Adrenal gland (tissue), 5 donors: Measurements from ENCODE around the gene SEC61A2.

Experiments used
- POLR2A ChIP-seq, 2 donors: fragments of 450-650 bp; IDR thresholded peaks; one replicate each; pipeline ENCODE4 v1.6.1; 2017; ENCODE audit warnings: antibody characterized with exemption in 2 of 2, mild to moderate bottlenecking in 2 of 2, moderate library complexity in 1 of 2
- TF ChIP-seq, protein P1 (sequence below), 6 experiments: fragments of 450-650 bp in 4 of 6; fragments of 200-600 bp in 2 of 6; sonication (generic) in 1 of 6; IDR thresholded peaks; 1 replicate in 5 of 6; 2 replicates in 1 of 6; pipeline versions ENCODE4 v1.5.1 to v1.8.0; 2016 to 2021; ENCODE audit warnings: antibody characterized with exemption in 6 of 6, mild to moderate bottlenecking in 2 of 6, moderate library complexity in 1 of 6
- donor health status: DM: no; HTN: no; CAD: no.

DNA sequence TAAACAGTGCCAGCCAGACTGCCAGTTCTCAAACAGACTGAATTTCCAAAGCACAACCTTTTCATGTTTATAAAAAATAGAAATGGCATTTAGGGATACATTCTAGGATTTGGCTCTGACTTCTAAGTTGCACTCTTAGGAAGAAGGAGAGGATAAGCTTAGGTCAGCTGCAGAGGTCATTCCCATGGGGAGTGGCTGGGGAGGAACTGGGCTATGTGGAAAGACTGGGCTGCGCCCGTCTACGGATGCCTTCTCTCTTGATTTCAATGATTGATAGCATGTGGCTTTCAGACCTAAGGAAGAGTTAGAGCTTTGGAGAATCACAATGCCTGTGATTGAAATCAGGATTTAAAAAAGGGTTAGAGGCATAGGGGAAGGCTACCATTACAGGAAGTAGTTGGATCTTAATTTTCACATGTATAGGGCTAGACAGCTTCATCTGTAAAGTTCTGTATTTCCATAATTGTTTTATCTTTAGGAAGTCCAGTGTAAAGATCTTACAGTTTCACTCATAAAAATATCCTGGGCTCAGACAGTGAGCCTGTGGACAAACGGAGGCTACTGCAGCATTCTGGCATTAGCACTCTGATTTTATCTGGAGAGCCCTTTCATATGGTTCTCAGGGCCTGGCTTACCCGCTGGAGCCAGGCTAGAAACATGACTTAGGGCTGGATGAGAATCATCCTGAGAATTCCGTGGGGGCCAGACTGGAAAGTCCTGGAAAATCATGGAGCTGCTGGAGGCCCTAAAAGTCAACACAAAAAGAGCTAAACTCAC is 36.7 kb downstream of the SEC61A2 start:
- TF ChIP-seq, protein P1, sequence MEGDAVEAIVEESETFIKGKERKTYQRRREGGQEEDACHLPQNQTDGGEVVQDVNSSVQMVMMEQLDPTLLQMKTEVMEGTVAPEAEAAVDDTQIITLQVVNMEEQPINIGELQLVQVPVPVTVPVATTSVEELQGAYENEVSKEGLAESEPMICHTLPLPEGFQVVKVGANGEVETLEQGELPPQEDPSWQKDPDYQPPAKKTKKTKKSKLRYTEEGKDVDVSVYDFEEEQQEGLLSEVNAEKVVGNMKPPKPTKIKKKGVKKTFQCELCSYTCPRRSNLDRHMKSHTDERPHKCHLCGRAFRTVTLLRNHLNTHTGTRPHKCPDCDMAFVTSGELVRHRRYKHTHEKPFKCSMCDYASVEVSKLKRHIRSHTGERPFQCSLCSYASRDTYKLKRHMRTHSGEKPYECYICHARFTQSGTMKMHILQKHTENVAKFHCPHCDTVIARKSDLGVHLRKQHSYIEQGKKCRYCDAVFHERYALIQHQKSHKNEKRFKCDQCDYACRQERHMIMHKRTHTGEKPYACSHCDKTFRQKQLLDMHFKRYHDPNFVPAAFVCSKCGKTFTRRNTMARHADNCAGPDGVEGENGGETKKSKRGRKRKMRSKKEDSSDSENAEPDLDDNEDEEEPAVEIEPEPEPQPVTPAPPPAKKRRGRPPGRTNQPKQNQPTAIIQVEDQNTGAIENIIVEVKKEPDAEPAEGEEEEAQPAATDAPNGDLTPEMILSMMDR (IDR thresholded peaks at IDR 0.05): no peak
- TF ChIP-seq POLR2A (IDR thresholded peaks at IDR 0.05): no peak
